Mononuclear cell (primary cell): Measurements from ENCODE around the gene CCNK. TPM values are rescaled to one million over a fixed set of nuclear protein-coding genes. Genes with fewer than 3 reads are reported as not detected.

Source experiments
- H3K27me3 ChIP-seq: 2 replicates; pipeline ENCODE4 v1.6.0; 2011; ENCODE audit warnings: low read length, control low read depth; ENCODE audit not compliant: insufficient read depth
- H3K4me1 ChIP-seq: 2 replicates; pipeline ENCODE4 v1.5.1; 2011; ENCODE audit warnings: mild to moderate bottlenecking, low read length, control low read depth; ENCODE audit not compliant: insufficient read depth
- H3K4me3 ChIP-seq: 2 replicates; pipeline ENCODE4 v1.5.1; 2011; ENCODE audit warnings: mild to moderate bottlenecking, low read length, moderate library complexity
- H3K9me3 ChIP-seq: 2 replicates; pipeline ENCODE4 v1.5.1; 2011; ENCODE audit warnings: low read depth, mild to moderate bottlenecking, control low read depth, low read length
- total RNA-seq: library from RNA; depleted of rRNA; stranded (reverse); fragments of >200 nt; gene quantifications from one replicate; pipeline ENCODE4 v1.2.3, GENCODE V29; 2012

CCNK gene
- total RNA-seq, 1 donor = 131 TPM

- no peaks in the 10 kb centered on the region for H3K27me3 ChIP-seq
- H3K4me3 ChIP-seq = no peak overlapping the region
- no peaks in the 10 kb centered on the region for H3K9me3 ChIP-seq
- no peaks in the 10 kb centered on the region for H3K4me1 ChIP-seq
Measured at GRCh38 chr14:99518441-99519346, 37.5 kb downstream of the CCNK start.

GRCh38 chr14:99519347-99519881 lies 38.2 kb downstream of the CCNK start:
- Histone ChIP-seq H3K4me1 (no peaks in the 10 kb centered on the region), H3K4me3 (no peak overlapping the region), H3K27me3 (no peaks in the 10 kb centered on the region), H3K9me3 (no peaks in the 10 kb centered on the region)

GRCh38 chr14:99519931-99520421 lies 38.8 kb downstream of the CCNK start:
- H3K4me3 ChIP-seq = no peak overlapping the region
- no peaks in the 10 kb centered on the region for H3K27me3 ChIP-seq
- H3K4me1 ChIP-seq = peaks cover 5% of the 10 kb centered on the region
- no peaks in the 10 kb centered on the region for H3K9me3 ChIP-seq

- H3K27me3 ChIP-seq = no peaks in the 10 kb centered on the region
- H3K4me3 ChIP-seq = no peak overlapping the region
- H3K4me1 ChIP-seq = peaks cover 8% of the 10 kb centered on the region
- H3K9me3 ChIP-seq = no peaks in the 10 kb centered on the region
Measured at GRCh38 chr14:99520571-99521081, 39.4 kb downstream of the CCNK start.

- H3K4me3 ChIP-seq = no peak overlapping the region
- peaks cover 12% of the 10 kb centered on the region for H3K4me1 ChIP-seq
- H3K9me3 ChIP-seq = no peaks in the 10 kb centered on the region
Measured at GRCh38 chr14:99521176-99522024, 40.2 kb downstream of the CCNK start.

GRCh38 chr14:99522025-99522401 lies 40.8 kb downstream of the CCNK start:
- Histone ChIP-seq H3K4me3 (no peak overlapping the region), H3K4me1 (peaks cover 12% of the 10 kb centered on the region), H3K9me3 (no peaks in the 10 kb centered on the region), H3K27me3 (no peaks in the 10 kb centered on the region)

More at GRCh38 chr14:99521176-99522024, 40.2 kb downstream of the CCNK start:
- H3K27me3 ChIP-seq = no peaks in the 10 kb centered on the region

GRCh38 chr14:99522457-99522891 lies 41.3 kb downstream of the CCNK start:
- Histone ChIP-seq H3K4me3 (no peak overlapping the region), H3K4me1 (peaks cover 12% of the 10 kb centered on the region), H3K27me3 (no peaks in the 10 kb centered on the region), H3K9me3 (no peaks in the 10 kb centered on the region)

- no peak overlapping the region for H3K4me3 ChIP-seq
- H3K27me3 ChIP-seq = no peaks in the 10 kb centered on the region
- H3K4me1 ChIP-seq = peaks cover 12% of the 10 kb centered on the region
- no peaks in the 10 kb centered on the region for H3K9me3 ChIP-seq
Measured at GRCh38 chr14:99522934-99523703, 41.9 kb downstream of the CCNK start.

- H3K4me3 ChIP-seq = no peak overlapping the region
- H3K27me3 ChIP-seq = no peaks in the 10 kb centered on the region
- no peaks in the 10 kb centered on the region for H3K9me3 ChIP-seq
- H3K4me1 ChIP-seq = peaks cover 12% of the 10 kb centered on the region
Measured at GRCh38 chr14:99523704-99524055, 42.5 kb downstream of the CCNK start.

GRCh38 chr14:99524091-99524661 lies 43.0 kb downstream of the CCNK start:
- Histone ChIP-seq H3K9me3 (no peaks in the 10 kb centered on the region), H3K4me3 (no peak overlapping the region), H3K27me3 (no peaks in the 10 kb centered on the region), H3K4me1 (peaks cover 12% of the 10 kb centered on the region)

GRCh38 chr14:99524804-99525698 lies 43.8 kb downstream of the CCNK start:
- H3K4me1 ChIP-seq = peaks cover 12% of the 10 kb centered on the region
- H3K27me3 ChIP-seq = no peaks in the 10 kb centered on the region
- H3K9me3 ChIP-seq = no peaks in the 10 kb centered on the region
- no peak overlapping the region for H3K4me3 ChIP-seq

GRCh38 chr14:99525699-99526080 lies 44.5 kb downstream of the CCNK start:
- Histone ChIP-seq H3K4me1 (peaks cover 12% of the 10 kb centered on the region), H3K9me3 (no peaks in the 10 kb centered on the region), H3K27me3 (no peaks in the 10 kb centered on the region), H3K4me3 (no peak overlapping the region)

- Histone ChIP-seq H3K27me3 (no peaks in the 10 kb centered on the region), H3K4me3 (no peak overlapping the region), H3K4me1 (peaks cover 12% of the 10 kb centered on the region), H3K9me3 (no peaks in the 10 kb centered on the region)
Measured at GRCh38 chr14:99527026-99527425, 45.8 kb downstream of the CCNK start.
